ENCODE measurements around the gene CROCC2.
A peak's percentile ranks its signal among the peaks of the same experiment; 100 is the strongest.

CROCC2 gene

DNA sequence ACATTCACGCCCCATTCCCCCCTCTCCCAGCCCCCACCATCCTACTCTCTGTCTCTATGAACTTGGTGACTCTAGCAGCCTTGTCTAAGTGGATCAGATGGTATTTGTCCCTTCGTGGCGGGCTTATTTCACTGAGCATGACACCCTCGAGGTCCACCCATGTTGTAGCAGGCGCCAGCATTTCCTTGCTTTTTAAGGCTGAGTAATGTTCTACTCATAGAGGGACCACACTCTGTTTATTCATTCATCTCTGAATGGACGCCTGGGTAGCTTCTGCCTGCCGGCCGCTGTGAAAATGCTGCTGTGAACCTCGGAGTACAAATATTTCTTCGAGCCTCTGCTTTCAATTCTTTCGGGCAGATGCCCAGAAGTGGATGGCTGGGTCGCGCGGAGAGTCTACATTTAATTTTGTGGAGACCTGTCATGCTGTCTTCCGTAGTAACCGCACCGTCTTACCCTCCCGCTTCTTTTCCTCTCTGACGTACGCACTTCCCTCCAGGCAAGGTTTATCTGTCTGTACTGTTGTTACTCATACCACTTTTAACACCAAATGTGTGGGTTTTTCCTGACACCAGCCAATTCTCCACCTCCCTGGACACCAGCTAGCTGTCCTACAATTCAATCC is 5.6 kb downstream of the CROCC2 start:
- DNase-seq: no peak

DNA sequence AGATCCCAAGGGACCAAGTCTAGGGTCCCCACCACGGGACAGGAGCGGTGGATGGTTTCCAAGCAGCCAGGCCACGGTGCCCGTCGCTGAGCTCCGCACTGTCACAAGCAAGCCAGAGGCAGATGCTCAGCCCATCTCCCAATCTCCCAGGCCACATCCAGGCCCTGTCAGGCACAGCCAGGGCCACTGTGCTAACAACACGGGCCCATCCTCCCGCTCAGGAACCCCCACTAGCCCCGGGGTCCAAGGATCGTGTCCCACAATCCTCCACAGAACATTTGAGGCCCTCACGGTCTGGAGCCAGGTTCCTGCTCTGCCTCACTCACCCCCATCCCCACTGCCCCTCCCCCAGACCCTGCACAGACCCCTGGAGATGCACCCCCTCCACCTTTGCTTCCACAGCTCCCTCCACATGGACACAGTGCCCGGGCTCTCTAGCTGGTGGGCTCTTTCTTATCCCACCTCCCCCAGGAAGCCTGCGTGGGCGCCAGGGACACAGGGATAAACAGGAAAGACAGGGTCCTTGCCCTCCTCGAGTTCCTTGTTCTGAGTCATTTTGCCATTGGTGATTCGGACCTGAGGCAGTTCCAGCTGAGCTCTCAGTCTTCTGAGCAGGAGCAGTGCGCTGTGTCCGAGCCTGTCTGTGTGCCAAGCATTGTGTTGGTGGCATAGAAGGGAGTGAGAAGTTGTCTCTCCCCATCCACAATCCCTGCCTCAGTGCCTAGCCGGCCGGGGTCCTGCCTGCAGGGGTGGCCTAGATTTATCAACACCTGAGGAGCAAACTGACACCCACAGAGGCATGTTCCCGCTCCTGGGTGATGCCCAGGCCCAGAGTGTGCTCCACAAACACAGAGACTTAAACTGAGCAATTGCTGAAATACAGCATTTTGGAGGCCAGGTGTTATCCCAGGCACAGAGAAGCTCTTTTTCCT is 7.0 kb downstream of the CROCC2 start:
- no peak for DNase-seq

DNA sequence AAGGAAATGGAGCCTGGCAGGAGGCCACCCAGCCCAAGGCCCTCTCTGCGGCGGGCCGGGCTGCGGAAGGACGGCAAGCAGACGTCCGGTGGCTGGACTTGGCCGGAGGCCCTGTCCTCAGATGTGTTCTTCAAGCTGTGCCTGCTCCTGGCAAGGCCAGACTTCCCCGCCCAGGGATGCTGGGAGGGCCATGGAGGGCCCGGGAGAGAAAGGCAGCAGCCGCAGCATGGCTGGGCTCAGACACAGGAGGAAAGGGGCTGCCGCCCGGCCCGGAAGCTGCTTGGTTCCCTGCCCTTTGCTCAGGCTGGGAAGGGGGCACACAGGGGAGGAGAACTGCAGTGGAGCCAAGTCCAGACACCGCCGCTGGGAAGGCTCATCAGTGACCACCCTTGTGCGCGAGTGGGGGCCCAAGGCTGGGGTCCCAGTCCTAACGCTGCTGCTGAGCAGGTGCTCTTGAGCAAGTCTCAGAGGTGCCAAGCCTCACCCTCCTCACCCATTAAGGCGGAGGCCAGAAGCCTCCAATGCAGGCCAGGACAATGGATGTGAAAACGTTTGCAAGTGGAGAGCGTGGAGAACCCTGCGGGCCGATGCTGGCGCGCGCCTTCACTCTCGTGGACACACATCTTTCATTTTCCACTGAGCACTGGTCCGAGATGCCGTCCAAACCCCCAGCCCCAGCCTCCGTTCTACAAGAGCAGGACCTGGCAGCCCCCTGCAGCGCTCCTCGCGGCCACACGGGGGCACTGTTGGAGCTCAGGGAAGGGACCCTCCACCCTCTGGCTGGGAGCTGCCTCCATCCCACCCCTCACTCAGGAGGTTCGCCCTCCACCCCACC is 7.9 kb downstream of the CROCC2 start:
- DNase-seq: peak; percentile 87

DNA sequence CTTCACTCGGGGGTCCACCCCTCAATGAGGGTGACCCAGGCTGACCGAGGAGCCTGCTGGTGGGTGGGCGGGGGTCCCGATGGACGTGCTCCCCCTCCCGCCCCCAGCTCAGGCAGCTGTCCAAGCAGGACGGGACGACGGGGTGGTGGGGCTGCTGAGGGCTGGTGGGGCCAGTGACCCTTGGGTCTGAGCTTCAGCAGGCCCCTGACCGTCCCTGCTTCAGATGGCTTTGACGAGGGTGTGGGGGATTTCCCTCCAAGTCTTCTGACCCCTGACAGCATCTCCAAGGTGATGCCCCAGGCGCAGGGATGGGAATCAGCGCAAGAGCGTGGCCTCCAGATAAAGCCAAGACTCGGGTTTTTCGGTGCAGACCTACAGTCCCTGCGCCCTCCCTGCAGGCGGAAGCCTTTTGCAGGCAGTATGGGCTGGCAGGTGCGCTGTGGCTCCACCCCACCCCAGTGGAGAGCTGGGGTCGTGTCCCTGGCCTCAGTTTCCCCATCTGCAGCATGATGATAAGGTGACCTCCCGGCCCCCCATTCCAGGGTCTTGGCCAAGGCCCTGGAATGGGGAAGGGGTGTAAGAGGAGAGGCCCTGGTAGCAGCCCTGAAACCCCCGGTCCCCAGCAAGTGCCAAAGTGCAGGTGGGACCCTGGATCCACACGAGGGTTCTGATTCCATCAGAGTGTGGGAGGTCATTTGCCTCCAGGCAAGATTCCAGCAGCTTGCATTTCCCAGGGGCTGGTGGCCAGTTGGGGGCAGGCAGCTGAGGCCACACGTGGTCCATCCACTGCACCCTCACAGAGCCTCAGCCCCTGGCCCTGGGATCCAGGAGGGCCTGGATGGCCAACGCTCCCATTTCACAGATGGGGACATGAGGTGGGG is 8.7 kb downstream of the CROCC2 start:
- no peak for DNase-seq

DNA sequence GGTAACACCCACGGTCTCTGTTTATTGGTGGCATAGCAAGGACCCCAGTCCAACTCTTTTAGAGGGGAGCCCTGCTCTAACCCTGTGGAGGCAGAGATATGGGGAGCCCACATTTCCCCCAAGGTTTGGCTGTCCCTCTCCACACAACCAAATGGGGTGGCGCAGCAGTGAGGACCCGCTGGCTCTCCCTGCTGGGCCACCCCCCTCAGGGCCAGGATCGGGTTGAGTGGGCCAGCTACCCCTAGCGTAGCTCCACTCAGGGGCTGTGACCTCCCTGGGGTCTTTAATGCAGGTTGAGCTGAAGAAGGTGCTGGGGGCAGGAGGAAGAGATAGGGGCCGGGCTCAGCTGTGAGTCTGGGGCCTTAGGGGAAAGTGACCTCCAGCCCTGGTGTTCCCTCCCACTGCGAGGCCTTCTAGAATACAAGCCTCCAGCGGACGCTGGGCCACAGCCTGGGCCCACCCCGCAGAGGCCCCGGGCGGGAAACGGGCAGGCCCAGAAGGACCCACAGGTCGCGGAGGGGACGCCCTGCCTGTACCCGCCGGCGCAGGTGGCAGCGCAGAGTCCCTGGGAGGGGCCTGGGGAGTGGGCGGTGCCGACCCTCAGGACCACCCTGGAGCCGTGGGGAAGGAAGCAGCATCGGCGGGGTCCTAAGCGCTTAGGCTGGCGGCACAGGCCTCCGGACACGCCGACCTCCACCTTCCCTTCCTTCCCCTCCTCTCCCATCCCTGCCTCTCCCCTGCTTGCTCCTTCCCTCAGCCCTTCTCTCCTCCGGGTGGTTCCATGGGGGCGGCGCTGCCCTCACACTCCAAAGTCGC is 9.6 kb downstream of the CROCC2 start:
- peak; percentile 37 for DNase-seq

DNA sequence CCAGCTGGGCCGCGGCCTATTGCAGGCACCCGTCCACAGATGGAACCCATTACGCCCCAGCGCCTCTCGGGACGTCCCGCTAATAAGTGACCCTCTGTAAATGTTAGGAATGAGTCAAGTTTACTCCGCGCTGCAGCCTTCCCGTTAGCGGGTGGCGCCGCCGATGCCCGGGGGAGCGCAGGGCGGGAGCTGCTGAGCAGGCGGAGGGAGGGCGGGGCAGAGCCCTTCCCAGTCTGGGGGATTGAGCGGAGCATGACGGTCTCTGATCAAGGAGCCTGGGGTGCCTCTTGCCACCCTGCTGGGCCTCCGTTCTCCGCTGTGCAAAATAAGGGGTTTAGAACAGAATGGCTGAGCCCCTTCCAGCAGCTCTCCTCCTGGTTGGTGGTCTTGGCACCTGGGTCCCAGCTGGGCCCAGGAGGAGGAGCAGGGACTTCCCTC is 10.5 kb downstream of the CROCC2 start:
- DNase-seq: peak; percentile 85

DNA sequence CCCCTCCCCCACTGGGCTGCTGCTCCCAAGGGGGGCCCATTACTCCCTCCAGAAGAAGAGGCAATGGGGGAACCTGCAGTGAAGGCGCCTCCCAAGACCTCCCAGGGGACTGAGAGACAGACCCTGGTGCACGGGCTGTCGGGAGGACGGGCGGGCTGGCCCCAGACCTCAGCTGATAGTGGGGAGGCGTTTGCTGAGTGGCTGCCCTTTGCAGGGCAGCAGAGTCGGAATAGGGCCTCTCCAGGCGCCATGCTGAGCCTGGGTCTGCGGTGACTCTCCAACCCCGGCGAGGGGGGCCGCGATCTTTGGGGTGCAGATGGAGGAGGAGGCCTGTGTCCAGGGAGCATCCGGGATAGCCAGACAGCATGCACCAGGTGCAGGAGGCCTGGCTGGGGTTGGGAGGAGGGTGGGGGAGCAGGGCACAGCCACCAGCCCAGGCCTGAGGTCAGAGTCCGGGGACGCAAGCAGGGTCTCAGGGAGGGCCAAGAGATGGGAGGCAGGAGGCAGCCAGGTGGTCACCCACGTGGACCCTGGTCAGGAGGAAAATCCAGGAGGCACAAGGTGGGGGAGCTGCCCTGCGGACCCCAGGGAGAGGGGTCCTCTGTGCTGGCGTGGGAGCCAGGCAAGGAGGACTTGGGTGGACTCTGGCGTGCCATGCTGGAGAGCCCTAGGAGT is 11.0 kb downstream of the CROCC2 start:
- DNase-seq: no peak

DNA sequence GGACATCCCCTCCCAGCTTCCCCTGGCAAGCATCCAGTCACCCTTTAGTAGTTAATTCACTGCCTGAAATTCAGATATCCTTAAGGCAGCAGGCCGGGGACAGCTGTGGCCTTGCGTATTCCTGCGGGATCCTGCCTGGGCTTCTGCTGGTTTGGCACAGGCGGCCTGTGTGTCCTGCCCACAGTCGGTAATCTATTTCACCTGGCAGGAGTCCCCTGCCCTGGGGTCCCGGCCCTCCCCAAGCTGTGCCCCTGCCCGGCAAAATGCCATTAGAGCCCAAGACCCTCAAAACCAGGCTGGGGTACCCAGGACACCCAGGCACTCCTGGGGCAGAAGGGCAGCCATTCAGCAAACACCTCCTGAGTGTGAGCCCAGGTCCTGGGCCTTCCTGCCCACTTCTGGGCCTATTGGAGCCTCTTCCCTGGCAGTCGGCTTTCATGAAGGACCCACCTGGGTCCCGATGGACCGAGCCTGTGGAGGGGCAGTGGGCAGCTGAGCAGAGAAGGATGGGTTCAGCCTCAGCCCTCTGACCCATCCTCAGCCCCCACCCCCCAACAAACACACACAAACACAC is 11.6 kb downstream of the CROCC2 start:
- peak; percentile 46 for DNase-seq

DNA sequence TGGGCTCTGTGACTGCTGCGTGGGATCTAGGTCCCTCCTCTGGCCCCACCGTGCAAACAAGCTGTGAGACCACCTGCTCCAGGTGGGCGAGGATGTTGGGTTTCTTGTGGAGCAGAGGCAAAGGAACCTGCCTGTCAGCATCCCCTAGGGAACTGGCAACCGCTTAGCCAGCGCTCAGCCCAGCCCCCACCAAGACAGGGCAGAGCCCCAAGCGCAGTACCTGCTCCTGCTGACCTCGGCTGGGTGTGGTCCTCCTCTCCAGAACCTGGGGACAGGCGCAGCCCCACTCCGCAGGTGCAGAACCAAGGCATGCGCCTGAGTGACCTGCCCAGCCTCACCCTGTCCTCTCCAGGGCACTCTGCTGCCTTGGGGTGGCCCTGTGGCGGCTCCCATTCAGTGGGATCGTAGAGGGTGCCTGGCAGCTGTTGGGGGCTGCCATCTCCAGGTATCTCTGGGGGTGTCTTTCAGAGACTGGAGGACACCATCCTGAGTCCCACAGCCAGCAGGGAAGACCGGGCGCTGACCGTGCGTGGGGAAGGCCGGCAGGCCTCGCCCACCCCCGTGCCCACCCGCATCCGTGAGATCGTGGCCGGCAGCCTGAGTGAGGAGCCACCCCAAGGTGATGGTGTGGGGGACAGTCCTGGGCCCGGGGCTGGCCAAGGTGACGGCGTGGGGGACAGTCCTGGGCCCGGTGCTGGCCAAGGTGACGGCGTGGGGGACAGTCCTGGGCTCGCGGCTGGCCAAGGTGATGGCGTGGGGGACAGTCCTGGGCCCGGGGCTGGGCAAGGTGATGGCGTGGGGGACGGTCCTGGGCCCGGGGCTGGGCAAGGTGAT is 12.3 kb downstream of the CROCC2 start:
- peak; percentile 32 for DNase-seq

DNA sequence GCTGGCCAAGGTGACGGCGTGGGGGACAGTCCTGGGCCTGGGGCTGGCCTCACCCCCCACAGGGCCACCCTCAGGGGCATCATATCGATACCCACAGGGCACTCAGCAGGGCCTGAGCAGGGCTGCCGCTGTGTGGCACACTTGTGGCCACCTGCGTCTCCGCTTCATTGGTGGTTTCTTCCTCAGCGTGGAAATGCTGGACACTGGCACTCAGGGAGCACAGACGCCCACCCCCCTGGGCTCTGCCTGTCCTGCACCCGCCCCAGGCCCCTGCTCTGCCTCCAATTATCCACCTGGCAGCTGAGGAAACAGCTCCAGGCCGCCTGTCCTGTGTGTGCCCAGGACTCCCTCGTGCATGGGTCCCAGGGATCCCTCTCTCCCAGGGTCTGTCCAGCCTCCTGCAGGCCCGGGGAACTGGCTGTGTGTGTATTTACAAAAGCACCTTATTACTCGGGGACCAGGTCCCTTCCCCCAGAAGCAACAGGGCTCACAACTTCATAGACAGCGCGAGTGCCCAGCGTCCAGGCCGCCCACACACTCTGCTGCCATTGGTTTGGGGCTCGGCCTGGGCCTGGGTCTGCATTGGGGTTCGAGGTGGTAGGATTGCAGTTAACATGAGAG is 13.1 kb downstream of the CROCC2 start:
- DNase-seq: no peak

DNA sequence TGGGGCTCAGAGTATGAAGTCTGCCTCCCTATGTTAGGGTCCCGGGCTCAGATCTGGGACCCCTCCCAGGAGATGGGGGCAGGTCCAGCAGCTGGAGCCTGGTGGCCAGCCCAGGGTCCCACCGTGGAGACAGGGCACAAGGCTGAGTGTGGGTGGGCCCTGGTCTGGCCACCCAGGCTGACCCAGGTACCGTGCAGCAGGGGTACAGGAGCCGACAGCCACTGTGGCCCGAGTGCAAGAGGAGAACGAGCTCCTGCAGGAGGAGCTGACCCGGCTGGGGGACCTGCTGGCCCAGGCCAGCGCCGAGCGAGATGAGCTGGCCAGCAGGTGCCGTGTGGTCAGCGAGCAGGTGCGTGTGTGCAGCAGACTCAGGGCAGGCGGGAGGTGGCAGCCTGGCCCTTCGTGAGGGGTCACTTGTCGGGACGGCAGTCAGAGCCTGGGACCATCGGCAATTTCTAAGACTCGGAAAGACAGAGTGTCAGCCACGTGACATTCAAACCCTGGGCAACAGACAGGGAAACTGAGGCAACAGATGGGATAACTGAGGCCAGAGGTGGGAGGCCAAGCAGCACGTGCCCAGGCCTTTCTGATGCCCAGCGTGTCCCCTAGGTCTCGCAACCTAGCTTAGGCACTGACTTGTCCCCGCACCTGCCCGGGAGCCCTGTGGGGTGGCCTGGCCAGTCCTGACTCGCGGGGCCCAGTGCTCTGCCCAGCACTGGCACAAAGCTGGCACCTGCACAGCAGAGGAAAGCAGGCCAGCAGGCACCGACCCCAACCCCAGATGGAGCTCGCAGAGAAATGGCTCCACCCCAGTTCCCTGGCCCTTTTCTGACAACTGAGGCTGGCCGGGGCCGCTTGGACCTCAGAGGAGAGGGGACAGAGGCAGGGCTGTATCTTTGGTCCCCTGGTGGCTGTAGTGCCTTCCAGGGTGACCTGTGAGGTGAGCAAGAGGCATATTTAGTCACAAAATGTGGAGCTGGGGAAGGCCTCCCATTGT is 13.9 kb downstream of the CROCC2 start:
- peak; percentile 19 for DNase-seq

DNA sequence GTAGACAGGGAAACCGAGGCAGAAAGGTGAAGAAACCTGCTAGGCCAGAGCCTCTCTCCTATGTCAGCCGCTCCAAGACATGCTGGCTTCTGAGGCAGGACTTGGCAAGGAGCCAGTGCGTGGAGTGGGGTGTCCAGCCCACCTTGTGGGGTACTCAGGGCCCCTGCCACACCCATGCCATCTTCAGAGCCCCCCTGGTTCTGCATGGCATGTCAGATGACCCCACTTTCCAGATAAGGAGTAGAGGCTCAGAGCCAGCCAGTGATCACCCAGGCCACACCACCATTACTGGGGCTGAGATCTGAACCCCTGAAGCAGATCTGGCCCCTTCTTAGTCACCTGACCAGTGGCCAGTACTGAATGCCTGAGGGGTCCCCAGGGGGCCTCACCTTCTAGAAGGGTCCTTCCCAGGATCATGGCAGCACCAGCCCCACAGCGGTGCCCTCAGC is 14.7 kb downstream of the CROCC2 start:
- DNase-seq: peak; percentile 30

DNA sequence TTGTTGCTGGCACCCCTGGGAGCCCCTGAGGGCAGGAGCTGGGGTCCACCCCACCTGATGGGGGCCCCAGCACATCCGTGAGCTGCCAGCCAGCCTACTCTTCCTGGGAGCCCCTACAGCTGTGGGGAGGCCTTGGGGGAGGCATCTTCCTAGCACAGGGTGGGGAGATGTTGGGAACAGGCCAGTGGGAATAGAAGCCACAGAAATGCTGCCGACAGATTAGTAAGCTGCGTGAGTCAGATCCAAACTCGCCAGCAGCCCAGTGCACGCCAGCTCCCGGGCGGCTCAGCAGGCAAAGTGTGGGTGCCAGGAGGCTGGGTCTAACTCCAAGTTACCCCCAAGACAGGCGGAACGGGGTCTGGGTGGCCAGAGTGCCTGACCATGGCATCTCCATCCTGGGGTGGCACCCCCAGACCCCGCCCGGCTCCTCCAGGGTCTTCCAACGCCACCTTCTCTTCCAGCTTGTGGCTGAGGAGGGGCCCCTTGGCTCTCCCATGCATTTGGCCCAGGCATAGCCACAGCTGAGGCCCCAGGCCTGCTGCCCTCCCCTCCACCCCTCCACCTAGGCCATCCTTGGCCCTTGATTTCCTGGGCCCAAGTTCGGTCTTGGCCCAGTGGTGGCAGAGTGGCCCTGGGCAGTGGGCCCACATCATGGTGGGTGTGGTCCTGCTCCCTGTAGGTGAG is 15.3 kb downstream of the CROCC2 start:
- peak; percentile 59 for DNase-seq

DNA sequence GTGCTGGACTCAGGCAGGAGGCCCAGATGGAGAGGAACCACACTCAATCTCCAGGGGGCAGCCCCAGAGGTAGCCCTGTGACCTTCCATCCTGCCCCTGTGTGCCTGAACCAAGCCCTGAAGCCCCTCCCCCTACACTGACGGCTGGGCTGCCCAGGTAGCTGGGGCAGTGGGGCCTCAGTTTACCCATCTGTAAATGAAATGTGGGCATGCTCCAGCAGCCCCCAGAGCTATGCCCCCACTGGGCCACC is 15.8 kb downstream of the CROCC2 start:
- DNase-seq: no peak

DNA sequence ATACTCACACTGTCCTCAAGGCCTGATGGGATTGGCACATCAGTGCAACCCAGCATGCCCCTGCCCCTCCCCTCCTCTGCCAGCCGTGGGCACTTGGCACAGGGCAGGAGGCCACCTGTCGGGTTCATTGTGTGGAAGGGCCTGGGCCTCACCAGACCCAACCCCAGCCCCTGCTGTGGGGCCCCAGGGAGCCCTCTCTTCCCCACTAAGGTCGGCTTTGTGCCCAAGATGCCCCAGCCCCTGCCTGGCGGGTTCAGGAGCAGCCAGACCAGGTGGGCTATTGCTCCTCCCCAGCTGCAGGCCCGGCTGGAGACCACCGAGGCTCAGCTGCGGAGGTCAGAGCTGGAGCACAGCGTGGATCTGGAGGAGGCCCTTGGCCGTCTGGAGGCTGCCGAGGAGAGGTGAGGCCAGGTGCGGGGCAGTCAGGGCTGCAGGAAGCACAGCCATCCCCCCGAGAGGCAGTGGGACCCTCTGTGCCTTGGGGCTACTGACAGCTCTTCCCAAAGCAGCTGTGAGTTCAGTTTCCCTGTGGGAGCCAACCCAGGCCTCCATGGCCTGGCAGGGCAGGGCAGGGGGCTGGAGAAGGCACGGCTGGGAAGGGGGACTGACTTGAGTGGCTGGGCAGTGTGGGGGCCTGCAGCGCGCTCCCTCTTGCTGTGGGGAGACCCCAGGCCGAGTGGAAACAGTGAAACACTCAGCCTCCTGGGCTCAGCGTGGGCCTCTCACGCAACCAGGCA is 16.3 kb downstream of the CROCC2 start:
- DNase-seq: peak; percentile 29

DNA sequence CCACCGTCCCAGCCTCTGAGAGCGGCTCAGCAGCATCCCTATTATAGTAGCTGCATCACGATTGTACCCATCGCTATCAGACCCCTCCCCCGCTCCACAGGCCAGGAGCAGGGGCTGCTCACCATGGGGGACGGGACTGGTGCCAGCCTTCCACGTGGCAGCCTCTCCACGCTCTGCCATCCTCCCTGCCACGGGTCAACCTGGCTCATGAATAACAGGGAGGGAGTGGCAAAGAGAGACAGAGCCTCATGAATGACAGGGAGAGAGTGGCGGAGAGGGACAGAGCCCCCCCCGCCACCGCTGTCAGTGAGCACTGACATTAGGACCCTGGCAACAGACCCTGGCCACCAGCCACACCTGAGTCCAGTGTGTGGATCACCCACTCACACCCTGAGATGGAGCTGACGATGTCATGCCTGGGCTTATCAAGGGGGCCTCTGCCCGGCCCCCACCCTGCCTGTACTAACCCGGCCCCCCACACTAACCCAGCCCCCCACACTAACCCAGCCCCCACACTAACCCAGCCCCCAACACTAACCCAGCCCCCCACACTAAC is 16.9 kb downstream of the CROCC2 start:
- peak; percentile 24 for DNase-seq
